DOHH2 (cell line): ENCODE measurements around the gene TRAF6.

Source experiments
- H3F3A ChIP-seq: fragments of 200-600 bp; sonication (generic), shearing (Covaris generic); 2 replicates; pipeline ENCODE4 v1.6.0; 2016; ENCODE audit warnings: antibody characterized with exemption, mild to moderate bottlenecking; ENCODE audit not compliant: control insufficient read depth, insufficient read depth
- H3K27ac ChIP-seq: fragments of 200-600 bp; sonication (generic); 2 replicates; pipeline ENCODE4 v1.5.1; 2014; ENCODE audit warnings: low read depth, mild to moderate bottlenecking, low read length, moderate library complexity
- H3K27me3 ChIP-seq: fragments of 200-600 bp; sonication (generic); 2 replicates; pipeline ENCODE4 v1.6.1; 2014; ENCODE audit warnings: mild to moderate bottlenecking, low read length, mixed read lengths; ENCODE audit not compliant: control insufficient read depth
- H3K36me3 ChIP-seq: fragments of 200-600 bp; sonication (generic); 2 replicates; pipeline ENCODE4 v1.6.1; 2014; ENCODE audit warnings: mild to moderate bottlenecking, low read length, moderate library complexity, mixed read lengths; ENCODE audit not compliant: control insufficient read depth
- H3K4me1 ChIP-seq: fragments of 200-600 bp; sonication (generic); 2 replicates; pipeline ENCODE4 v1.6.1; 2014; ENCODE audit warnings: mild to moderate bottlenecking, low read length, mixed read lengths; ENCODE audit not compliant: control insufficient read depth
- H3K4me2 ChIP-seq: fragments of 200-600 bp; sonication (generic); 2 replicates; pipeline ENCODE4 v1.6.0; 2014; ENCODE audit warnings: mild to moderate bottlenecking, low read length, moderate library complexity
- H3K4me3 ChIP-seq: fragments of 200-600 bp; sonication (generic); 2 replicates; pipeline ENCODE4 v1.5.1; 2014; ENCODE audit warnings: mild to moderate bottlenecking, low read length, mixed read lengths
- H3K79me2 ChIP-seq: fragments of 200-600 bp; sonication (generic); 2 replicates; pipeline ENCODE4 v1.6.1; 2014; ENCODE audit warnings: mild to moderate bottlenecking, low read length, mixed read lengths; ENCODE audit not compliant: control insufficient read depth
- H3K9me2 ChIP-seq: fragments of 200-600 bp; sonication (generic); replicated peaks from 2 replicates; pipeline ENCODE4 v1.6.1; 2014; ENCODE audit warnings: mild to moderate bottlenecking, low read length, mixed read lengths; ENCODE audit not compliant: control insufficient read depth
- H3K9me3 ChIP-seq: fragments of 200-600 bp; sonication (generic); 2 replicates; pipeline ENCODE4 v1.6.1; 2014; ENCODE audit warnings: antibody characterized with exemption, low read length, mixed read lengths; ENCODE audit not compliant: control insufficient read depth, insufficient read depth
- H4K20me1 ChIP-seq: fragments of 200-600 bp; sonication (generic); 2 replicates; pipeline ENCODE4 v1.6.0; 2014; ENCODE audit warnings: low read depth, mild to moderate bottlenecking, antibody characterized with exemption, low read length, moderate library complexity; ENCODE audit not compliant: control insufficient read depth, insufficient read depth
- CTCF ChIP-seq: fragments of 200-600 bp; sonication (generic); IDR thresholded peaks from one replicate; pipeline ENCODE4 v1.5.1; 2014; ENCODE audit warnings: antibody characterized with exemption, mild to moderate bottlenecking, low read depth, low read length; ENCODE audit not compliant: poor library complexity, severe bottlenecking
- EZH2phosphoT487 ChIP-seq: fragments of 200-600 bp; sonication (generic); IDR thresholded peaks from 2 replicates; pipeline ENCODE4 v1.6.1; 2017; ENCODE audit warnings: borderline replicate concordance, mild to moderate bottlenecking, antibody characterized with exemption, low read length, moderate library complexity, mixed read lengths

Gene TRAF6

GRCh38 chr11:36455658-36456111, 54.4 kb downstream of the TRAF6 start:
- H3F3A ChIP-seq = no peaks in the 10 kb centered on the region
- no peak overlapping the region for H3K27ac ChIP-seq
- H3K9me2 ChIP-seq = no peaks in the 10 kb centered on the region
- H3K4me3 ChIP-seq = no peak overlapping the region
- H3K4me2 ChIP-seq = no peak overlapping the region
- no peak for TF ChIP-seq CTCF
- TF ChIP-seq EZH2phosphoT487 = no peak
- H3K79me2 ChIP-seq = no peaks in the 10 kb centered on the region
- H3K9me3 ChIP-seq = no peaks in the 10 kb centered on the region
- no peaks in the 10 kb centered on the region for H3K27me3 ChIP-seq
- H4K20me1 ChIP-seq = no peaks in the 10 kb centered on the region
- H3K4me1 ChIP-seq = no peaks in the 10 kb centered on the region
- no peaks in the 10 kb centered on the region for H3K36me3 ChIP-seq

DNA sequence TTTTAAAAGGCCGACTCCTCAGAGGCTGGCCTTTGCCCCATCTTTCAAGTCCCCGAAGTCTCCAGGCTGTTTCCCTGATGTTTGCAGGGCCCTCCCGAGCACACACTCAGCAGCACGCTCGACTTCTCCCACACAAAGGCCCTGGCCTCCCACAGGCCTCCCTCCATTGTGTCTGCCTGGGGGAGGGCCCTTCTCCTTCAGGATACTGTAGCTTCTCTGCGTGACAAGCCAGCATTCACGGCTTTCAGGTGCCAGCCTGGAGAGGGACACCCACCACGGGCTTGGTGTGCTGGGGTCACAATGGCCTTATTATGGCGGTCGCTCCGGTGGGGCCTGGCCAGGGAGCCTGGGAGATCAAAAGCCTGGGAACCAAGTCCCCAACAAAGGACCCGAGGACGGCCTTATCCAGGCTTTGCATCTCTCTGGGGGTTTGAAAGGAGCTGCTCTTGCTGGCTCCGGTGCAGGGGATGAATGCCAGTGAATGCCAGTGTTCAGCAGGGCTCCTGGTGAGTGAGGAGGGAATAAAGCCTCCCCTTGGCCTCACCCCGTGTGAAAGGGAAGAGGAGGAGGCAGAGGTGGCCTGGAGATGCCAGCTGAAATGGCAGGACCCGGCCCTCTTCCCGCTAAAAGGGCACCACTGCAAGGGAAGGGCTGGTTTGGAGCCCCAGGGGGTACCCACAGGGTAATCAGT, 55.0 kb downstream of the TRAF6 start:
- Histone ChIP-seq H3K79me2 (no peaks in the 10 kb centered on the region), H3K4me1 (no peaks in the 10 kb centered on the region), H3K27me3 (no peaks in the 10 kb centered on the region), H3K4me2 (no peak overlapping the region), H4K20me1 (no peaks in the 10 kb centered on the region), H3F3A (no peaks in the 10 kb centered on the region), H3K9me2 (no peaks in the 10 kb centered on the region), H3K36me3 (no peaks in the 10 kb centered on the region), H3K27ac (no peak overlapping the region), H3K9me3 (no peaks in the 10 kb centered on the region), H3K4me3 (no peak overlapping the region)
- TF ChIP-seq EZH2phosphoT487 (no peak), CTCF (no peak)

DNA sequence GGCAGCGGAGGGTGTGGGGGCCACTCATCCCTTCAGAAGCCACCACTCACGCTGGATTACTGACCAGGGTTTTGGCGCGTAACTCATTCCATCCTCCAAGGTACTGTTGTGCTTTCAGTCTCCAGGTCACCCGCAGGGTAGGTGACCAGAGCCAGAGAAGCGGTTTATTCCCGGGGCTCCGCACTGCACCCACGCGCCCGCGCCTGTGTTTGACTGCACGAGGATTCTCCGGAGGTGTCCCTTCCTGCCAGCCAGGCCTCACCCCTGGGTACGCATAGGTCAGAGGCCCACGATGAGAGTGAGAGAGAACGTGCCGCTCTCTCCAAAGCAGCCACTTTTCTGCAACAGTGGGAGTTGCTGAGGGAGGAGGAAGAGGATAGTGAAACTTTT, 55.5 kb downstream of the TRAF6 start:
- H3F3A ChIP-seq = no peaks in the 10 kb centered on the region
- no peaks in the 10 kb centered on the region for H3K27me3 ChIP-seq

More for the DNA sequence above, 55.5 kb downstream of the TRAF6 start:
- no peaks in the 10 kb centered on the region for H3K79me2 ChIP-seq
- no peak for TF ChIP-seq CTCF
- no peak for TF ChIP-seq EZH2phosphoT487
- H3K36me3 ChIP-seq = no peaks in the 10 kb centered on the region
- H4K20me1 ChIP-seq = no peaks in the 10 kb centered on the region
- H3K4me3 ChIP-seq = no peak overlapping the region
- H3K4me1 ChIP-seq = no peaks in the 10 kb centered on the region
- H3K9me3 ChIP-seq = no peaks in the 10 kb centered on the region
- H3K9me2 ChIP-seq = no peaks in the 10 kb centered on the region
- H3K4me2 ChIP-seq = no peak overlapping the region
- H3K27ac ChIP-seq = no peak overlapping the region
